Caco-2 (cell line): Measurements from ENCODE around the gene CATSPERD. TPM values are rescaled to one million over a fixed set of nuclear protein-coding genes. Genes with fewer than 3 reads are reported as not detected.

Experiments
- BruUV-seq: library from RNA; stranded (reverse); fragments of 400-500 nt; replicated peaks from 2 replicates; lab custom pipeline; 2021; lab: Mats Ljungman, UMichigan
- CTCF ChIA-PET: fragments of 300-600 bp; sonication (Branson Sonifier 250); formaldehyde crosslinking; loops from one replicate; lab custom pipeline; 2022; ENCODE audit warnings: antibody characterized with exemption; lab: Charles Lee
- POLR2A ChIA-PET: fragments of 300-600 bp; sonication (Branson Sonifier 250); formaldehyde crosslinking; loops from one replicate; lab custom pipeline; 2022; ENCODE audit warnings: antibody characterized with exemption; lab: Charles Lee
- DNase-seq, 2 experiments: peaks; one replicate each; pipeline versions ENCODE4 v3.0.0 to v3.0.0-alpha.2; 2020 to 2022
- H3K27me3 ChIP-seq: replicated peaks from 2 replicates; pipeline ENCODE4 v1.6.0; 2011; ENCODE audit warnings: low read length; ENCODE audit not compliant: control insufficient read depth, insufficient read depth
- H3K36me3 ChIP-seq: 2 replicates; pipeline ENCODE4 v1.5.1; 2011; ENCODE audit warnings: low read length; ENCODE audit not compliant: control insufficient read depth, insufficient read depth
- H3K4me1 ChIP-seq: fragments of 250-450 bp; sonication (Bioruptor Pico); 2 replicates; pipeline ENCODE4 v1.5.1; 2020; ENCODE audit warnings: mild to moderate bottlenecking
- H3K4me3 ChIP-seq: 2 replicates; pipeline ENCODE4 v1.5.1; 2011; ENCODE audit warnings: low read depth, mild to moderate bottlenecking, control low read depth, low read length
- H3K9me3 ChIP-seq: fragments of 250-450 bp; sonication (Bioruptor Pico); 2 replicates; pipeline ENCODE4 v1.5.1; 2020; ENCODE audit warnings: mild to moderate bottlenecking, moderate library complexity
- H3K27ac Mint-ChIP-seq: one replicate; pipeline ENCODE4 v1.8.0; 2022; ENCODE audit warnings: mixed read lengths; ENCODE audit not compliant: unreplicated experiment
- H3K27me3 Mint-ChIP-seq: one replicate; pipeline ENCODE4 v1.8.0; 2022; ENCODE audit warnings: mixed read lengths; ENCODE audit not compliant: insufficient read depth, unreplicated experiment
- H3K36me3 Mint-ChIP-seq: one replicate; pipeline ENCODE4 v1.8.0; 2022; ENCODE audit warnings: mild to moderate bottlenecking, mixed read lengths; ENCODE audit not compliant: insufficient read depth, unreplicated experiment
- H3K4me1 Mint-ChIP-seq: one replicate; pipeline ENCODE4 v1.8.0; 2022; ENCODE audit warnings: low read depth, mixed read lengths; ENCODE audit not compliant: unreplicated experiment
- H3K4me3 Mint-ChIP-seq: one replicate; pipeline ENCODE4 v1.8.0; 2022; ENCODE audit warnings: mild to moderate bottlenecking, moderate library complexity, mixed read lengths; ENCODE audit not compliant: unreplicated experiment
- H3K9me3 Mint-ChIP-seq: one replicate; pipeline ENCODE4 v1.8.0; 2022; ENCODE audit warnings: mixed read lengths; ENCODE audit not compliant: unreplicated experiment
- intact Hi-C: fragments of 100-400 bp; cut with micrococcal nuclease; formaldehyde crosslinking; loops from one replicate; pipeline ENCODE4 v1.10.0; 2022; ENCODE audit not compliant: unreplicated experiment
- total RNA-seq: library from RNA; stranded (reverse); gene quantifications from 2 replicates; pipeline ENCODE4 v1.2.3, GENCODE V29; 2022
- TF ChIP-seq, protein P1 (sequence below), 2 experiments: fragments of 200-600 bp in 1 of 2; IDR thresholded peaks; 1 replicate in 1 of 2; 2 replicates in 1 of 2; pipeline versions ENCODE4 v1.5.1 to v1.8.0; 2011 to 2022; ENCODE audit warnings: antibody characterized with exemption in 1 of 2, control low read depth in 1 of 2, inconsistent platforms in 1 of 2, low read depth in 1 of 2, low read length in 1 of 2, mild to moderate bottlenecking in 1 of 2, moderate library complexity in 1 of 2; ENCODE audit not compliant: insufficient read depth in 1 of 2, severe bottlenecking in 1 of 2, unreplicated experiment in 1 of 2

Gene CATSPERD
- total RNA-seq, 1 experiment from 2014 or later: not detected

- CTCF ChIA-PET: interaction anchor here (1.5 kb wide), 1 partner anchor 18 kb away, joined by 4 read pairs; no protein-coding TSS in a partner anchor
- peaks cover 6% of the 10 kb centered on the region for H3K36me3 ChIP-seq
Measured at GRCh38 chr19:5707576-5708575, 12.6 kb upstream of the CATSPERD start.

DNA sequence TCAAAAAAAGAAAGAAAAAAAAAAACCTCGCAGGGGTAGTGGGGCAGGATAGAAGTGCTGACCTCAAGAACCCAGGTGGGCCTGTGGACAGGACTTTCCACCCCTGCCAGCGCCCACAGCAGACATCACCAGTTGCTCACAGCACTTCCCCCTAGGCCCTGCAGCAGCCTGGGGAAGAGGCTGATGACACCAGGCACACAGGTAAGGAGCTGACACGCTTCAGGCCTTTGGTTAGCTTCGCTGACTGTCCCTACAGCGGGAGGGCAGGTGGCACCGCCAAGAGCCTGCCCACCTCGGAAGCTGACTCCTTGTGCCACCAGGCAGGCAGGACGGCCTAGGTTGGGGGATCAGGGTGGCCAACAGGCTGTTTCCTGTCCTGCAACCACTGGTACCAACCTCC is 9.4 kb upstream of the CATSPERD start:
- POLR2A ChIA-PET: no interaction called here

More at GRCh38 chr19:5707576-5708575, 12.6 kb upstream of the CATSPERD start:
- Mint-ChIP-seq H3K4me1 (no peaks in the 10 kb centered on the region), H3K36me3 (peaks cover 95% of the 10 kb centered on the region), H3K27ac (no peak overlapping the region), H3K4me3 (no peak overlapping the region), H3K9me3 (no peaks in the 10 kb centered on the region), H3K27me3 (no peaks in the 10 kb centered on the region)
- POLR2A ChIA-PET: no interaction called here
- intact Hi-C loops: no loop called here
- H3K4me3 ChIP-seq: no peak overlapping the region
- H3K4me1 ChIP-seq: no peaks in the 10 kb centered on the region
- H3K9me3 ChIP-seq: no peaks in the 10 kb centered on the region
- TF ChIP-seq, protein P1, sequence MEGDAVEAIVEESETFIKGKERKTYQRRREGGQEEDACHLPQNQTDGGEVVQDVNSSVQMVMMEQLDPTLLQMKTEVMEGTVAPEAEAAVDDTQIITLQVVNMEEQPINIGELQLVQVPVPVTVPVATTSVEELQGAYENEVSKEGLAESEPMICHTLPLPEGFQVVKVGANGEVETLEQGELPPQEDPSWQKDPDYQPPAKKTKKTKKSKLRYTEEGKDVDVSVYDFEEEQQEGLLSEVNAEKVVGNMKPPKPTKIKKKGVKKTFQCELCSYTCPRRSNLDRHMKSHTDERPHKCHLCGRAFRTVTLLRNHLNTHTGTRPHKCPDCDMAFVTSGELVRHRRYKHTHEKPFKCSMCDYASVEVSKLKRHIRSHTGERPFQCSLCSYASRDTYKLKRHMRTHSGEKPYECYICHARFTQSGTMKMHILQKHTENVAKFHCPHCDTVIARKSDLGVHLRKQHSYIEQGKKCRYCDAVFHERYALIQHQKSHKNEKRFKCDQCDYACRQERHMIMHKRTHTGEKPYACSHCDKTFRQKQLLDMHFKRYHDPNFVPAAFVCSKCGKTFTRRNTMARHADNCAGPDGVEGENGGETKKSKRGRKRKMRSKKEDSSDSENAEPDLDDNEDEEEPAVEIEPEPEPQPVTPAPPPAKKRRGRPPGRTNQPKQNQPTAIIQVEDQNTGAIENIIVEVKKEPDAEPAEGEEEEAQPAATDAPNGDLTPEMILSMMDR (IDR thresholded peaks at IDR 0.05; ENCODE audit: insufficient read depth in 1 of 2, low read depth in 1 of 2, low read length in 1 of 2, severe bottlenecking in 1 of 2, unreplicated experiment in 1 of 2): no peak
- no TSS peak for BruUV-seq
- no peaks in the 10 kb centered on the region for H3K27me3 ChIP-seq
- DNase-seq: no peak

DNA sequence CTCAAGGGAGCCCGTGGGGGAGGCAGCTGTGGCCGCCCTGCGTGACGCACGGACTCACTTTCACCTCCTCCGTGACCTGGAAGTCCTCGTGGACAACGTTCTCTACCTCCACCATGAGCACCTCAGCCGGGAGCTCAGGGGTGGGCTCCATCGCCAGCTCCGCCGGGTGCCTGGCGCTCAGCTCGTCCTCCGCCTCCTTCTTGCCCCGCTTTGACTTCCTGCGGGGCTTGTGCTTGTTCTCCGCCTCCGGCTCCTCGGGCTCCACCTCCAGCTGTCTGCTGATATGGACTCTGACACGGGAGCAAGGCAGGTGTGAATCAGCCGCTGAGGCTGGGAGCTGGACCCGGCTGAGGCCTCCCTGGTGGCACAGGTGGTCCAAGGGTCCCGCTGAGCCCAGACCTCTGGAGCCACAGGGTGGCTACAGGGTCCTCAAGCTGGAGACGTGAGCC is 8.7 kb upstream of the CATSPERD start:
- Histone ChIP-seq H3K27me3 (no peaks in the 10 kb centered on the region), H3K36me3 (peaks cover 5% of the 10 kb centered on the region), H3K4me3 (no peak overlapping the region), H3K4me1 (no peaks in the 10 kb centered on the region), H3K9me3 (no peaks in the 10 kb centered on the region)
- Mint-ChIP-seq H3K4me3 (no peak overlapping the region), H3K9me3 (no peaks in the 10 kb centered on the region), H3K27me3 (no peaks in the 10 kb centered on the region), H3K4me1 (no peaks in the 10 kb centered on the region), H3K36me3 (peaks cover 90% of the 10 kb centered on the region), H3K27ac (no peak overlapping the region)
- intact Hi-C loops: no loop called here
- DNase-seq: no peak
- POLR2A ChIA-PET: no interaction called here
- CTCF ChIA-PET: interaction anchor here (0.5 to 1.0 kb wide), 2 partner anchors 22 to 147 kb away, joined by 3 read pairs; no protein-coding TSS in a partner anchor
- no TSS peak for BruUV-seq
- TF ChIP-seq, protein P1 (IDR thresholded peaks at IDR 0.05; ENCODE audit: insufficient read depth in 1 of 2, low read depth in 1 of 2, low read length in 1 of 2, severe bottlenecking in 1 of 2, unreplicated experiment in 1 of 2): no peak

More for the DNA sequence above, 9.4 kb upstream of the CATSPERD start:
- H3K27me3 ChIP-seq: no peaks in the 10 kb centered on the region
- Mint-ChIP-seq H3K9me3 (no peaks in the 10 kb centered on the region), H3K36me3 (peaks cover 91% of the 10 kb centered on the region), H3K4me3 (no peak overlapping the region), H3K27ac (no peak overlapping the region), H3K27me3 (no peaks in the 10 kb centered on the region), H3K4me1 (no peaks in the 10 kb centered on the region)
- no peak overlapping the region for H3K4me3 ChIP-seq
- CTCF ChIA-PET: no interaction called here
- no TSS peak for BruUV-seq
- TF ChIP-seq, protein P1 (IDR thresholded peaks at IDR 0.05; ENCODE audit: insufficient read depth in 1 of 2, low read depth in 1 of 2, low read length in 1 of 2, severe bottlenecking in 1 of 2, unreplicated experiment in 1 of 2): no peak
- intact Hi-C loops: no loop called here
- H3K36me3 ChIP-seq: peaks cover 5% of the 10 kb centered on the region
- no peak for DNase-seq
- H3K9me3 ChIP-seq: no peaks in the 10 kb centered on the region
- no peaks in the 10 kb centered on the region for H3K4me1 ChIP-seq
